Right kidney (tissue), 1 donor: ENCODE results near the gene MIEN1.
"Not testable (repeated sequence)": the region's sequence is repeated elsewhere in the genome, so short reads cannot be mapped to it uniquely, and the experiment has no call there.

ENCODE experiments used
- DNase-seq: peaks from one replicate; pipeline ENCODE4 v3.0.0-alpha.2; 2016

MIEN1 gene

DNA sequence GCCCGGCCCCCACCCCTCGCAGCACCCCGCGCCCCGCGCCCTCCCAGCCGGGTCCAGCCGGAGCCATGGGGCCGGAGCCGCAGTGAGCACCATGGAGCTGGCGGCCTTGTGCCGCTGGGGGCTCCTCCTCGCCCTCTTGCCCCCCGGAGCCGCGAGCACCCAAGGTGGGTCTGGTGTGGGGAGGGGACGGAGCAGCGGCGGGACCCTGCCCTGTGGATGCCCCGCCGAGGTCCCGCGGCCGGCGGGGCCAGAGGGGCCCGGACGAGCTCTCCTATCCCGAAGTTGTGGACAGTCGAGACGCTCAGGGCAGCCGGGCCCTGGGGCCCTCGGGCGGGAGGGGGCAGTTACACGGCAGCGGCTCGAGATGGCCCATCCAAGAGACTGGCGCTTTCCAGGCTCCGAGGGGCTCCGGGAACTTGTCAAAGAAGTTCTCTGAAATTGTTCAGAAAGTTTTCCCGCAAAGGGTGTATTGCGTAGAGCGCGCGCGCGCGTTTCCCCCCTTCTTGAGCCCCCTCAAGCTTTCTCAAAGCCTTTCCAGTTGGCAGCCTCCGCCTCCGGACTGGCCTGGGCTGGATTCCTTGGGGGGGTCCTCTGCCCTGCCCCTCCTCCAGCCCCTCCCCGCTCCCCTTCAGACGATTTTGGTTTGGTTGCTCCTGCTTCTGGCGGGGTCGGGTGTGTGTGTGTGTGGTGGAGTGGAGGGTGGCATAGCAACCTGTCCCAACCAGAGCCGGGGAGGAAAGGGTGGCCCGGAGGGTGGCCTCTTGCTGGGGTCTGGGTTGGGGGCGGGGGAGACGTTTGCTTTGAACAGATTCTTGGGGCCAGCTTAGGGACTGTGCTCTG lies 30.0 kb downstream of the MIEN1 start:
- peak; percentile 85 for DNase-seq

DNA sequence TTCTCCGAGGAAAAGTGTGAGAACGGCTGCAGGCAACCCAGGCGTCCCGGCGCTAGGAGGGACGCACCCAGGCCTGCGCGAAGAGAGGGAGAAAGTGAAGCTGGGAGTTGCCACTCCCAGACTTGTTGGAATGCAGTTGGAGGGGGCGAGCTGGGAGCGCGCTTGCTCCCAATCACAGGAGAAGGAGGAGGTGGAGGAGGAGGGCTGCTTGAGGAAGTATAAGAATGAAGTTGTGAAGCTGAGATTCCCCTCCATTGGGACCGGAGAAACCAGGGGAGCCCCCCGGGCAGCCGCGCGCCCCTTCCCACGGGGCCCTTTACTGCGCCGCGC lies 30.5 kb downstream of the MIEN1 start, which contains the start of gene ERBB2:
ERBB2 (plus strand) TSS at position 247 of the 330 bp plus-strand sequence. CDS start 175 bp downstream, outside the sequence.
- DNase-seq, result peak; percentile 74

GRCh38 chr17:39699157-39699817 lies 31.0 kb downstream of the MIEN1 start:
- DNase-seq, result not testable (repeated sequence)

DNA sequence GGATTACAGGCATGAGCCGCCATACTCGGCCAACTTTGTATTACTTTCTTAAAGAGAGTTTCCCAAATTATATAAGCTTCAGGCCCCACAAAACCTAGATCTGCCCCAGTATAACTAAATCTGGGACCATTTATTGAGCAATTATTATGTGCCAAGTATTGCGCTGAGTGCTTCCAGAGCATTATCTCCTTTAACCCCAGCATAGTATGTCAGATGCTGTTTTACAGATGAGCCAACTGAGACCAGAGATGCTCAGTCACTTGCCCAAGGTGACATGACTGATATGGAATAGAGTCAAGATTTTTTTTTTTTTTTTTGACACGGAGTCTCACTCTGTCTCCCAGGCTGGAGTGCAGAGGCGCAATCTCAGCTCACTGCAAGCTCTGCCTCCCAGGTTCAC lies 32.4 kb downstream of the MIEN1 start:
- DNase-seq, result no peak

GRCh38 chr17:39696731-39697130 lies 33.6 kb downstream of the MIEN1 start:
- DNase-seq, result no peak

DNA sequence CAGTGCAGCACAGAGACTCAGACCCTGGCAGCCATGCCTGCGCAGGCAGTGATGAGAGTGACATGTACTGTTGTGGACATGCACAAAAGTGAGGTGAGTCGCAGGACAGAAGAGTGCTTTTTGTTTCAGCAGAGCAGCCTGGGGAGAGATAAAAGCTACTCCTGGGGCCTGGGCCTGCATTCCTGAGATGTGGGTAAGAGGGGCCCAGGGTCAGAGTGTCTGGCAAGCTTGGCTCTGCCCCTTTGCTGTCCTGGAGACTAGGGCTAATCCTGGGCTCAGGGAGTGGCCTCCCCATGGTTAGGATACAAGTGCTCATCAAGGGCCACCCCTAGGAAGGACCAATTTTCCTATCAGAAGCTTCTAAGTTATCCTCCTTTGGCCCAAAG lies 35.2 kb downstream of the MIEN1 start:
- DNase-seq, result no peak

- no peak for DNase-seq
Measured at GRCh38 chr17:39694593-39694992, 35.7 kb downstream of the MIEN1 start.

GRCh38 chr17:39688945-39689344 lies 41.4 kb downstream of the MIEN1 start:
- no peak for DNase-seq

GRCh38 chr17:39688475-39688835 lies 41.9 kb downstream of the MIEN1 start:
- DNase-seq, result no peak

- peak; percentile 99 for DNase-seq
Measured at GRCh38 chr17:39687546-39688474, 42.5 kb downstream of the MIEN1 start, which contains the start of gene PGAP3. Gene PGAP3 (minus strand): TSS chr17:39688057. CDS start chr17:39688014, 43 bp downstream.

DNA sequence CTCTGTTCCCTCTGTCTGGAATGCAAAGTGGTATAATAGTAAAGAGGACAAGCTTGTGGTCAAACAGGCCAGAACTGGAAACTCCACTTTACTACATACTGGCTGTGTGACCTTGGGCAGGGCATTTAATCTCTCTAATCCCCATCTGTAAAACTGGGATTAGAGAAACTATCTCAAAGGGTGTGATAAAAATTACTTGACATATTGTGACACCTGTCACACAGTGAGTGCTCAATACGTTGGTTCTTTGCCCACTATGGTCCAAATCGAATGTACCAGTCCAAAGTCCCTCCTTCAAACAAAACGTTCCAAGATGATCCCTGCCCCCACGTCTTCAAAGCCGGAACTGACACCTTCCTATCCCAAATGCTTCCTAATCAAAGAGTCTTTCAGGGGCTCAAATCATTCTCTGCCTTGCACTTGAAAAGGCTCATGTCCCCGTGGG lies 43.2 kb downstream of the MIEN1 start:
- DNase-seq, result no peak

- DNase-seq, result no peak
Measured at GRCh38 chr17:39684369-39685192, 45.8 kb downstream of the MIEN1 start.

GRCh38 chr17:39683295-39683939 lies 46.9 kb downstream of the MIEN1 start:
- DNase-seq, result no peak

DNA sequence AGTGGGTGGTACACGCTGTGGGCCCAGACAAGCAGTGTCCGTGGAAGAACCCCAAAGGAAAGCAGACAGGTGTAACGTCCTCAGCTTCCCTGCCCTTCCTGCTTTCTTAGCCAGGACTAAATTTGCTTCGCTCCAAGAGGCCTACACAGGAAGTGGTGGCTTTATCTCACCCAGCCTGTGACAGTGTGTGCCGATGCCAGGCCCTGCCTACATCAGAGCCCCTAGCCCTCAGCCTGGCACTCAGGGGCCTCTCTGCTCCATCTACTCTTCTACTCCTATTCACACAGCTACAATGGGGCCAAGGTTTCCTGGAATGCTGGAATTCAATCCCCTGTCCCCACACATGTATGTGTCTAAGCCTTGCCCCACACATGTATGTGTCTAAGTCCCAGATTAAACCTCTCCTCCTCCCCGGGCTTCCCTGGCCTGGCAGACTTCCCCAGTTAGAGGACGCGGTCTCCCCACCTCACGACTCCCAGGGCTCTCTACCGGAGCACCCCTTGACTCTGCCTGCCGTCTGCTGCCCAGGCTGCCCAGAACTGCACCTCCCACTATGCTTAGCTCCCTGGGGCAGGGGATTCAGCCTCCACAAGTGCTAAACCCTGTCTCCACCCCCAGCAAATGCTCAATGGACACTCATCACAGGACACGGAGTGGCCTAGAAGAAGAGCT lies 50.7 kb downstream of the MIEN1 start:
- DNase-seq, result no peak
